Iris pigment epithelial cell (primary cell): Measurements from ENCODE around the gene ASF1A.

Experiments used
- DNase-seq: peaks from one replicate; pipeline ENCODE4 v3.0.0-alpha.2; 2011; ENCODE audit warnings: low read depth

Gene ASF1A

DNA sequence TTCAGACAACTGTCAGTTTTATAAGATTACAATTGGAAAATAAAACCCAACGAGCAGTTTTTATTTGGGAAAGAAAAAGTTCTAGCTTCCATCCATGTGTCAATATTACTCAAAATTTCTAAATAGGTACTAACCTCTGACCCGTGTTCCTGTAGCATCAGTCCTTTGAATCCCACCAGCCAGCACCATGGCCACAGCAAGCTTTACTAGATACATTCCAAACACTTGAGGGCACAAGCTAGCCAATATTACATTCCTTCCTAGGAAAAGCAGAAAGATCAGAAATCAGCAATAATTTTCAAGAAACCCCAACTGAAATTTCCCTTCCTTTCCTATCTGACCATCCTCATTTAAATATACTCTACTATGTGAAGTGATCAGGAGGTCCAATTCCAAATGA is 19.2 kb downstream of the ASF1A start:
- DNase-seq: no peak

DNA sequence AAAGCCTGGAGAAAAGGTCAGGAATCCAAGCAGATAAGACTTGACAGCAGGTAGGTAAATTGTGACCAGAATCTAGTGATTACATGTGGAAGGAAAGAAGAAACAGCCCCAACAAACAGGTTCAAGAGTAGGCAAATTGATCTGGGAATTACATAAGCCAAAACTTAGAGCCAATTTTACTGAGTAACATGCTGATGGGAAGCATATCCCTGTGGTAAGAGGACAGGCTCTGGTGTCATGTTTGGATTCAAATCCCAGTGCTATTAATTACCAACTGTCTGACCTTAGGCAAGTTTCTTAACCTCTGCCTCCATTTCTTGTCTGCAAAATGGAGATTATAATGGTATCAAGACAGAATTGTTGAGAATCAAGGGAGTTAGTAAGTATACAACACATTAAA is 20.6 kb downstream of the ASF1A start:
- DNase-seq: no peak

DNA sequence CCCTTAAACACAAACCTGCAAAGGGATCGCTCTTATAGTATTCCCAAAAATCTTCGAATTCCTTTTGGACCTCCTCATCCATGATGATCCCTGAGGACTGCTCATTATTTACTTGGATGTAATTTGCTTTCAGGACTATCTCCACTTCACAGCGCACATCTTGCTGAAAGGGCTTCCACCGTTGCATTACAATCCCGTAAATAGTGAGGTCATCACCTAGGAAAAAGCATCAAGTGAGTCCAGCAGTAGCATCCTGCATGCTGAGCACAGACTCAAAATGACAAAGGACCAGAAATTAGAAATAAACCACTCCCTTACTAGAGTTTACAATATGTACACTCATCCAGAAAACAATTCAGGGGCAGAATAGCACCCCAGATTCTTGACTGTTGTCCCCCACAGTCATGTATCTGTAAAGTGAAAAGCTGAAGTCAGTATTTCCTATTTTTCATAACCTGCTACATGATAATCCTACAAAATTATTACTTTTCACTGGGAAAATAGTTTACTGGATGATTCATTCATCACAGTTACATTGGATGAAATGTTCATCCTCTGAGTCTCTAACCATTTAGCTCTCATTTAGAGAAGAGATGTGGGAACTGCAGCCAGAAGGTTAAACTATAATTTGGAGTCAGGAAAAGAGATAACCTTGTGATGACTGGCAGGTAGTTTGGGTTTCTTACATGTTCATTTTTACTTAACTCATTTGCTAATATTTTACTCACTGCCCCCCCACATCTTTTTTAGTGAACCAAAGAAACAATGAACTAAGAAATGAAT is 23.8 kb downstream of the ASF1A start:
- DNase-seq: peak; percentile 16

DNA sequence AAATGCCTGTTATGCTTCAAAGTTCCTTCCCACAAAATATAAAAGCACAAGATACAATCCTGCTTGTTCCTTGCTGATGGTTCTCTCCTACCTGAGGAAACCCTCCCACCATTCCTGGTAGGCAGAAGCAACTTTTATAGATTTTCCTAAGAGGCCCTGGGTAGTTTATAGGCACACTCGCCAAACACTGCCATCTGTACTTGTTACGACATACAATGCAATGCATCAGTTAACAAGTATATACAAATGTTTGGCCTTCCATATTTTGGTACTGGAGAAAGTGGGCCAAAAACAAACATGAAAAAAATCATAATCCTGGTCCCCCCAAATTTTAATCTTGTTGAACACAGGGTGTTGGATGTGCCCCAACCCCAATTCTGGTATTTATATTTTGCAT is 24.4 kb downstream of the ASF1A start:
- no peak for DNase-seq

- no peak for DNase-seq
These were observed 27.1 kb downstream of the ASF1A start for GRCh38 chr6:118921084-118921483.

DNA sequence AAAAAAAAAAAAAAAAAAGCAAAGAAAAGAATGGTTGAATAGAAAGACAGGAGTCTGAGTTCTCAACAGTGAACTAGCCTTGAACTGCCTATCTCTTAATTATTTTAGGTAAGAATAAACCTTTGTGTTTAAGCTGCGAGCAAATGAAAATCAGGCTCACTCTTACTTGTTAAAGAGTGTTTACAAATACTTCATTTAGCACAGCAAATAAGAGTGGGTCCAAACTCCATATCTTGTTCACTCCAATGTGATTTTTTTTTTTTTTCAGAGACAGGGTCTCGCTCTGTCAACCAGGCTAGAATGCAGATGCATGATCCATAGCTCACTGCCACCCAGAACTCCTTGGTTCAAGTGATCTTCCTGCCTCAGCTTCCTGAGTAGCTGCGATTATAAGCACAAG is 29.1 kb downstream of the ASF1A start:
- DNase-seq: no peak

DNA sequence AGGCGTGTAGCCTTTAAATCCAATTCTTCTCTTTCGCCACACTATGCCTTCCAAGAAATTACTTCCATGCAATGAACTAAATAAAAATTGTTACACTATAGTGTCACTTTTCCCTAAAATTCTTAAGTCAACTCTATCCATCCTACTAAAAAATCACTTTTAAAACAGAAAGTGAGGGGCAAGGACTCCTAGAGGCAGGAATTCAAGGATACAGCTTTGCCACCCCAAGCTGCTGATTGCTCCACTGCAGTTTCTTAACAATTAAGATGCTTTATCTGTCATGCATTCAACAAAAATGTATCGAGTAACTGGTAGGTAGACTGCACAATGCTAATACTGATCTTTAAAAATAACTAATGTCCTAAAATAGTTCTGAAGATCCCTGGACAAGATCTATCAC is 36.7 kb downstream of the ASF1A start:
- peak; percentile 10 for DNase-seq

GRCh38 chr6:118931436-118931835 is 37.5 kb downstream of the ASF1A start:
- DNase-seq: no peak

DNA sequence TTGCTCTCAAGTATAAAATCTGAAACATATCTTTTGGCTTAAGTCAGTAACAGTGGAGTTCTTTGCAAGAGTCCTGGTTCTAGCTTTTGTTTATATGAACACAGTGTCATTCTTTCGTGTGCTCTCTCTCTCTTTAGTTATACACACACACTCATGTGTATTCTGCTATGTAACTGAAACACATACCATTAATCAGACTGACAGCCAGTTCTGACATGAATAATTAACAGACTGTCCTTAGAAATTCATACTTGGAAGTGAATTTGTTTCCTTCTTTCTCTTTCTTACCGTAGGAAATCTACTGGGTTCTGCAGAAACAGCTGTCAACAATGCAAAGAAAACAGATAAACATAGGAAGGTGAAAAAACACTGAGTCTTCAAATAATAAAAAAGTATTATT is 38.5 kb downstream of the ASF1A start:
- DNase-seq: no peak

DNA sequence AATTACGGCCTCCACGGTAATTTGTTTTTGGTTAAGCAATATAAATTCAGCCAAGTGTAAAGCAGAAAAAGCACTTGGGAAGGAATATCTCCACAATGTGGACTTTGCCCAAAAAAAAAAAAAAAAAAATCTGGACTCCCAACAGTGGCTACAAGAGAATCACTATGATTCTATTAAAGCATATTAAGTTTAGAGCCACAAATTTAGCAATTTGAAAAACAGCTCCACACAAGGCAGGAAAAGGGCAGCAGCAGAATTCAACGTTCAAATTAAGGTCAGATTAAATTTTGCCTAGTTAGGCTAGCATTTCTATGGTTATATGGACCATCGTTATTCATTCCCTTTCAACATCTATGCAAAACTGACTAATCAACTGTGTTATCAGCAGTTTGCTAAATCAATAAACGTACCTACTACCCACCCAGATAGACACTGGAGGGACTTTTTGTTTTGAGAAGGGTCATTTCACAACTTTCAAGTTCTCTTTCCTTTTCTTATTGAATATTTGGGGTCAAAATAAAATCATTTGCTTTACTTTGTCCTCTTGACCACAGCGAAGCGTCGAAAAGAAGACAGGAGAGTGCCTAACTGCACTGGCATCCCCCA is 40.0 kb downstream of the ASF1A start:
- no peak for DNase-seq

DNA sequence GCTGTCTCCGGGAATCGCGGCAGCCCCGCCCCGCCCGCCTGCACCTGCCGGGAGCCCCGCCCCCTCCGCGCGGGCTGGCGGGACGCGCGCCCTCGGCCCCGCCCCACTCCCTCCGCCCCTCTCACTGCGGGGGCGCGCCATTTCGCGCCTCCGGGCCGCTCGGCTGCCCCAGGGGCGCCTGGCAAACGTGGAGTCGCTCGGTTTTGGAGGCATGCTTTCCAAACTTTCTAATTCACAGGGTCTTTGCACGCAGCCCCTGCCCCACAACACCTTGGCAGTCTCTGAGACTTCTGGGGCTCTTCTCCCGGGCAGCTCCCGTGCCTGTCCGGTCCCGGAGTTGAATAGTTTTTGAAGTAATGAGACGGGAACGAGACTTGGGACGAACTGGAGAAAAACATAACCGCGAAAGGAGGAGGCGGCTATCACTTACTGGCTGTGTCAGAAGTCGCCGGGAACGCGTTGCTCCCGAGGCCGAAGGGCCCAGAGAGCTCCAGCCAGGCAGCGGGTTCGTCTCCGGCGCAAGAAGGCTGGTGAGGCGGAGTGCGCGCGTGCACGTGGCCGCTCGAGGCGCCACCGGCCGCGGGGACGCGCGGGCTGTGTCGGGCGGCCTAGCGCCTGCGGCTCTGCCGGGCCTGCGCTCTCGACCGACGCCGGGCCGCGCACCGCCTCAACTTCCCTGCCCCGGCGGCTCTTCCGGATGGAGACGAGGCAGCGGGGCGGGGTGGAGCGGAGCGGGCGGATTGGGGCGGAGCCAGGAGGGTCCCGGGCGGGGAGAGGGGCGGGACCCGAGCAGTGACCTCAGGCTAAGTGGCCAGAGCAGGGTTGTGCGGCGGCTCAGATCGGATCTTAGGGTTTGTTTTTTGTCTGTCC is 40.7 kb downstream of the ASF1A start, which contains the start of gene MCM9:
TSS of gene MCM9 (minus strand) at position 699 of the 870 bp plus-strand sequence. CDS start 3,436 bp downstream, outside the sequence.
- DNase-seq: peak; percentile 90

DNA sequence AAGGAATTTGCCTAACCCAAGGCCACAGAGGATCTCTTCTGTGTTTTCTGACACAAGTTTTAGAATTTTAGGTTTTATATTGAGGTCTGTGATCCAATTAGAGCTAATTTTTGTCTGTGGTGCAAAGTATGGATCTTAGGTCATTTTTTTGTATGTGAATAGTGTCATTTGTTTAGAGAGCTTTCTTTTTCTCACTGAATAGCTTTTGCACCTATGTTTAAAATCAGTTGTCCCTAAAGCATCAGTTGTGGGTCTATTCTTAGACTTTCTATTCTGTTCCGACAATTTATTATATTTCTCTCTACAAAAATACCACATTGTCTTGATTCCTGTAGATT is 41.3 kb downstream of the ASF1A start:
- no peak for DNase-seq

- DNase-seq: no peak
These were observed 42.2 kb downstream of the ASF1A start for GRCh38 chr6:118935978-118936703.

DNA sequence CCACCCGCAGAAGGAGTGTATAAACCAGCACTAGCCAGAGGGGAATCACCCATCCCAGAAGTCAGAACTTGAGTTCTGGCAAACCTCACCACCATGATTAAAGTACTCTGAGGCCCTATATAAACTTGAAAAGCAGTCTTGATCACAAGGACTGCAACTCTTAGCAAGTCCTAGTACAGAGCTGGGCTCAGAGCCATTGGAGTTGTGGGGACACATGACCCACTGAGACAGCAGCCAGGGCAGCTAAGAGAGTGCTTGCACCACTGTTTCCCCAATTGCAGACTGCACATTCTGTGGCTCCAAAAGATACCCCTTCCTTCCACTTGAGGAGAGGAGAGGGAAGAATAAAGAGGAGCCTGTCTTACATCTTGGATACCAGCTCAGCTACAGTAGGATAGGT is 45.7 kb downstream of the ASF1A start:
- no peak for DNase-seq

- peak; percentile 2 for DNase-seq
These were observed 46.8 kb downstream of the ASF1A start for GRCh38 chr6:118940770-118941169.

- no peak for DNase-seq
These were observed 51.3 kb downstream of the ASF1A start for GRCh38 chr6:118945217-118945616.

- no peak for DNase-seq
These were observed 58.7 kb downstream of the ASF1A start for GRCh38 chr6:118952683-118953082.

DNA sequence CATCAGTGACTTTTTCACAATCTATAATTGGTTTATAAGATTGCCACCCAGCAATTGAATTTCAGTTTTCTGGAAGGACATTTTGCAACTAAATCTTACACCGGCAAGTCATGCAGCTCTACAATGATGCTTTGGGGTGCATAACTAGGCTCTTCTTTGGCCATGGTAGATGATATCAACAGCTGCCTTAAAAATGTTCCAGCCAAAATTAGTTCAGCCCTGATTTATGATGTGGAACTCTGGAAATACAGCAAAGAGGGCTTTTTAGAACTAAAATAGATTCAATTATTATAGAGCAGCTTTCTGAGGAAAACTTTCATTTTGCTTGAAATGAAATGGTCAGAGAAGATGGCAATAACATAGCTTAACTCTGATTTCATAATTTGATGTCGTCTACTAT is 59.4 kb downstream of the ASF1A start:
- no peak for DNase-seq
